PC-3 (cell line): ENCODE measurements around the gene ABCG1. TPM values are rescaled to one million over a fixed set of nuclear protein-coding genes. Genes with fewer than 3 reads are reported as not detected.

Experiments
- ATAC-seq: fragments of 200-7000 bp; cut with Tn5 transposase; 2 replicates; pipeline ENCODE4 v1.9.1; 2020; ENCODE audit warnings: mild to moderate bottlenecking, moderate library complexity
- BruUV-seq: library from RNA; stranded (reverse); fragments of 400-500 nt; replicated peaks from 2 replicates; lab custom pipeline; 2021; lab: Mats Ljungman, UMichigan
- CTCF ChIA-PET: fragments of 300-600 bp; sonication (Branson Sonifier 250); formaldehyde crosslinking; loops from one replicate; lab custom pipeline; 2022; ENCODE audit warnings: antibody characterized with exemption; lab: Charles Lee
- POLR2A ChIA-PET: fragments of 300-600 bp; sonication (Branson Sonifier 250); formaldehyde crosslinking; loops from one replicate; lab custom pipeline; 2022; ENCODE audit warnings: antibody characterized with exemption; ENCODE audit not compliant: unreplicated experiment; lab: Charles Lee
- DNase-seq: peaks from one replicate; pipeline ENCODE4 v3.0.0-alpha.2; 2015
- H2AFZ ChIP-seq: fragments of 300-600 bp; sonication (generic); 2 replicates; pipeline ENCODE4 v1.6.0; 2016; ENCODE audit warnings: antibody characterized with exemption, low read length
- H3F3A ChIP-seq: fragments of 300-600 bp; sonication (generic); one replicate; pipeline ENCODE4 v1.6.0; 2017; ENCODE audit warnings: antibody characterized with exemption, low read length, control low read depth, mild to moderate bottlenecking; ENCODE audit not compliant: unreplicated experiment
- H3K27ac ChIP-seq: fragments of 300-600 bp; sonication (generic); 2 replicates; pipeline ENCODE4 v1.5.1; 2016; ENCODE audit warnings: mild to moderate bottlenecking, low read length
- H3K27me3 ChIP-seq: fragments of 300-600 bp; sonication (generic); 2 replicates; pipeline ENCODE4 v1.6.1; 2016; ENCODE audit warnings: low read length, mixed read lengths
- H3K36me3 ChIP-seq: fragments of 300-600 bp; sonication (generic); 2 replicates; pipeline ENCODE4 v1.6.1; 2016; ENCODE audit warnings: low read depth, mixed run types, low read length, mixed read lengths
- H3K4me1 ChIP-seq: fragments of 300-600 bp; sonication (generic); 2 replicates; pipeline ENCODE4 v1.5.1; 2016; ENCODE audit warnings: low read length; ENCODE audit not compliant: insufficient read depth
- H3K4me2 ChIP-seq: fragments of 300-600 bp; sonication (generic); 2 replicates; pipeline ENCODE4 v1.6.0; 2016; ENCODE audit warnings: low read length
- H3K4me3 ChIP-seq: fragments of 300-600 bp; sonication (generic); 2 replicates; pipeline ENCODE4 v1.5.1; 2016; ENCODE audit warnings: mild to moderate bottlenecking, low read length, mixed read lengths
- H3K79me2 ChIP-seq: fragments of 300-600 bp; sonication (generic); 2 replicates; pipeline ENCODE4 v1.6.1; 2017; ENCODE audit warnings: low read length, mixed read lengths
- H3K9ac ChIP-seq: fragments of 300-600 bp; sonication (generic); 2 replicates; pipeline ENCODE4 v1.6.0; 2016; ENCODE audit warnings: mild to moderate bottlenecking, low read length
- H3K9me2 ChIP-seq: fragments of 300-600 bp; sonication (generic); replicated peaks from 2 replicates; pipeline ENCODE4 v1.6.1; 2016; ENCODE audit warnings: mixed run types, low read length, mixed read lengths
- H3K9me3 ChIP-seq: fragments of 300-600 bp; sonication (generic); 2 replicates; pipeline ENCODE4 v1.6.1; 2016; ENCODE audit warnings: low read length, mixed read lengths
- H4K20me1 ChIP-seq: fragments of 300-600 bp; sonication (generic); 2 replicates; pipeline ENCODE4 v1.6.1; 2016; ENCODE audit warnings: low read length, mixed read lengths
- CTCF ChIP-seq: fragments of 300-600 bp; sonication (generic); conservative IDR thresholded peaks from 2 replicates; pipeline ENCODE4 v1.5.1; 2017; ENCODE audit warnings: antibody characterized with exemption, low read depth, mild to moderate bottlenecking, low read length
- EZH2 ChIP-seq: fragments of 300-600 bp; sonication (generic); IDR thresholded peaks from one replicate; pipeline ENCODE4 v1.6.1; 2017; ENCODE audit warnings: antibody characterized with exemption, mild to moderate bottlenecking, low read length; ENCODE audit not compliant: unreplicated experiment
- EZH2phosphoT487 ChIP-seq: fragments of 300-600 bp; sonication (generic); IDR thresholded peaks from 2 replicates; pipeline ENCODE4 v1.6.1; 2018; ENCODE audit warnings: mild to moderate bottlenecking, antibody characterized with exemption, low read length, borderline replicate concordance
- intact Hi-C: fragments of 100-400 bp; cut with micrococcal nuclease; formaldehyde crosslinking; loops from 2 replicates; pipeline ENCODE4 v1.9.0; 2023
- total RNA-seq: library from RNA; depleted of rRNA; stranded (reverse); fragments of >200 nt; gene quantifications from 2 replicates; pipeline ENCODE4 v1.2.3, GENCODE V29; 2014

The ABCG1 gene
- total RNA-seq, 1 experiment from 2014 or later = 0.66 TPM

- no TSS peak for BruUV-seq
- CTCF ChIA-PET = no interaction called here
Measured at GRCh38 chr21:42263591-42264131, 44.7 kb downstream of the ABCG1 start.

GRCh38 chr21:42264245-42265195, 45.6 kb downstream of the ABCG1 start:
- H3K79me2 ChIP-seq = no peaks in the 10 kb centered on the region
- no peak for DNase-seq
- POLR2A ChIA-PET = interaction anchor here (0.6 kb wide), 1 partner anchor 280 kb away, joined by 5 read pairs; no protein-coding TSS in a partner anchor

More at GRCh38 chr21:42263591-42264131, 44.7 kb downstream of the ABCG1 start:
- POLR2A ChIA-PET = no interaction called here
- H3K4me1 ChIP-seq = peaks cover 14% of the 10 kb centered on the region
- no peaks in the 10 kb centered on the region for H3K79me2 ChIP-seq
- ATAC-seq = peak; percentile 44
- intact Hi-C loops = no loop called here
- H3K27ac ChIP-seq = no peak overlapping the region
- H4K20me1 ChIP-seq = no peaks in the 10 kb centered on the region
- peak overlapping the region; percentile 52; the same call in 1 of the 2 replicates for H2AFZ ChIP-seq
- DNase-seq = no peak
- no peaks in the 10 kb centered on the region for H3K9me3 ChIP-seq
- no peaks in the 10 kb centered on the region for H3F3A ChIP-seq
- H3K36me3 ChIP-seq = no peaks in the 10 kb centered on the region
- no peak for TF ChIP-seq EZH2phosphoT487
- TF ChIP-seq EZH2 = no peak
- TF ChIP-seq CTCF = no peak
- no peaks in the 10 kb centered on the region for H3K9me2 ChIP-seq
- H3K27me3 ChIP-seq = no peaks in the 10 kb centered on the region
- no peak overlapping the region for H3K4me3 ChIP-seq
- no peak overlapping the region for H3K9ac ChIP-seq
- peak overlapping the region; percentile 43; the same call in 1 of the 2 replicates for H3K4me2 ChIP-seq

More at GRCh38 chr21:42264245-42265195, 45.6 kb downstream of the ABCG1 start:
- H3K9me2 ChIP-seq = no peaks in the 10 kb centered on the region
- H3K27ac ChIP-seq = no peak overlapping the region
- H3K9ac ChIP-seq = no peak overlapping the region
- peaks cover 14% of the 10 kb centered on the region for H3K4me1 ChIP-seq
- BruUV-seq = no TSS peak
- CTCF ChIA-PET = no interaction called here
- no peak overlapping the region for H2AFZ ChIP-seq
- H3K9me3 ChIP-seq = no peaks in the 10 kb centered on the region
- H4K20me1 ChIP-seq = no peaks in the 10 kb centered on the region
- TF ChIP-seq EZH2 = no peak
- TF ChIP-seq EZH2phosphoT487 = no peak
- TF ChIP-seq CTCF = no peak
- H3F3A ChIP-seq = no peaks in the 10 kb centered on the region
- no peaks in the 10 kb centered on the region for H3K36me3 ChIP-seq
- intact Hi-C loops = no loop called here
- H3K4me3 ChIP-seq = no peak overlapping the region
- H3K27me3 ChIP-seq = no peaks in the 10 kb centered on the region
- ATAC-seq = no peak
- H3K4me2 ChIP-seq = no peak overlapping the region
